Right renal cortex interstitium (tissue), 3 donors: Measurements from ENCODE around the gene ANKRD26. TPM values are rescaled to one million over a fixed set of nuclear protein-coding genes. Genes with fewer than 3 reads are reported as not detected.

Source experiments
- DNase-seq, 3 donors: peaks; one replicate each; pipeline ENCODE4 v3.0.0-alpha.2; 2013; ENCODE audit warnings: low read depth in 3 of 3, low spot score in 2 of 3
- polyA plus RNA-seq, 3 donors: library from polyadenylated mRNA; unstranded; fragments of 120-200 nt; gene quantifications; one replicate each; pipeline ENCODE4 v1.2.1, GENCODE V29; 2013; ENCODE audit not compliant: insufficient read length in 3 of 3

ANKRD26 gene
- polyA plus RNA-seq, 3 donors: 12.1 to 12.8 (median 12.7) TPM

- no peak for DNase-seq
Measured at GRCh38 chr10:27022048-27022447, 78.2 kb downstream of the ANKRD26 start.

GRCh38 chr10:27020243-27020642, 80.1 kb downstream of the ANKRD26 start:
- no peak for DNase-seq

GRCh38 chr10:27019827-27020226, 80.5 kb downstream of the ANKRD26 start:
- DNase-seq: no peak

- no peak for DNase-seq
Measured at GRCh38 chr10:26997610-26998009, 102.7 kb downstream of the ANKRD26 start.

- no peak for DNase-seq
Measured at GRCh38 chr10:26994743-26995142, 105.6 kb downstream of the ANKRD26 start.

- no peak for DNase-seq
Measured at GRCh38 chr10:26987851-26988250, 112.4 kb downstream of the ANKRD26 start.

GRCh38 chr10:26983156-26983555, 117.1 kb downstream of the ANKRD26 start:
- DNase-seq: no peak

GRCh38 chr10:26982058-26982457, 118.2 kb downstream of the ANKRD26 start:
- DNase-seq: no peak

- DNase-seq: no peak
Measured at GRCh38 chr10:26981232-26981824, 119.0 kb downstream of the ANKRD26 start.

GRCh38 chr10:26978519-26978918, 121.8 kb downstream of the ANKRD26 start:
- DNase-seq: no peak

- no peak for DNase-seq
Measured at GRCh38 chr10:26977635-26978034, 122.7 kb downstream of the ANKRD26 start.

GRCh38 chr10:26970667-26971066, 129.6 kb downstream of the ANKRD26 start:
- DNase-seq: no peak

- DNase-seq: no peak
Measured at GRCh38 chr10:26969145-26969926, 131.0 kb downstream of the ANKRD26 start.

- DNase-seq: no peak
Measured at GRCh38 chr10:26962835-26963234, 137.5 kb downstream of the ANKRD26 start.

- no peak for DNase-seq
Measured at GRCh38 chr10:26960308-26960707, 140.0 kb downstream of the ANKRD26 start.

- no peak for DNase-seq
Measured at GRCh38 chr10:26959841-26960240, 140.5 kb downstream of the ANKRD26 start.

Other genes with a start within 250 kb of the ANKRD26 start
- gene ABI1, start 239.5 kb downstream of the ANKRD26 start, polyA plus RNA-seq: 10 to 100 TPM; 64.5 to 68.4 (median 66.3) TPM
- 100 to 1,000 TPM; 124 to 128 (median 127) TPM for gene YME1L1, start 53.9 kb upstream of the ANKRD26 start, polyA plus RNA-seq
- 10 to 100 TPM; 12.9 to 16.4 (median 14.8) TPM for gene MASTL, start 54.9 kb upstream of the ANKRD26 start, polyA plus RNA-seq
- gene ACBD5, start 140.3 kb upstream of the ANKRD26 start, polyA plus RNA-seq: 10 to 100 TPM; 39.6 to 43.6 (median 41.4) TPM